Sigmoid colon (tissue), 4 donors: ENCODE measurements around the gene SLC8A1.

ENCODE experiments used
- EP300 ChIP-seq, 4 donors: sonication (generic); formaldehyde crosslinking; IDR thresholded peaks; one replicate each; pipeline ENCODE4 v1.6.1; 2017; ENCODE audit warnings: antibody characterized with exemption in 4 of 4
- TF ChIP-seq, protein P1 (sequence below), 4 experiments: fragments of 450-650 bp in 3 of 4; fragments of 200-600 bp in 1 of 4; IDR thresholded peaks; one replicate each; pipeline ENCODE4 v1.5.1; 2016 to 2019; ENCODE audit warnings: antibody characterized with exemption in 4 of 4, mild to moderate bottlenecking in 3 of 4, moderate library complexity in 2 of 4

DNA sequence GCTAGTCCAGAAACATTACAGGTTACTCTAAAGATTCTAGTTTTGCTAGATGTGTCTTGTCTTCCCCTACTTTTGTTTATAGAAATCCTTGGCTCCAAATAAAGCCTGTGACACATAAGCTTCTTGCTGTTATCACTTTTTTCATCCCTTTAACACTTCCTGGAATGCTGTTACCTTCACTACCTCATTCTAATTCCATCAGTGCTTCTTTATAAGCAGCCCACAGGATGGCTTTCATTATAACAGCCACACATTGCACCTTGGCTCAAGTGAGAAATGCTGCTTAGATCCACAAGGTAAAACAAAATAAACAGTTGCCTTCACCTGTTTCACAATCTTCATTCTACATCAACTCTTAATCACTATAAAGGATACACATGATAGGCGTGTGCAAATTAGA is 221.7 kb downstream of the SLC8A1 start:
- TF ChIP-seq, protein P1, sequence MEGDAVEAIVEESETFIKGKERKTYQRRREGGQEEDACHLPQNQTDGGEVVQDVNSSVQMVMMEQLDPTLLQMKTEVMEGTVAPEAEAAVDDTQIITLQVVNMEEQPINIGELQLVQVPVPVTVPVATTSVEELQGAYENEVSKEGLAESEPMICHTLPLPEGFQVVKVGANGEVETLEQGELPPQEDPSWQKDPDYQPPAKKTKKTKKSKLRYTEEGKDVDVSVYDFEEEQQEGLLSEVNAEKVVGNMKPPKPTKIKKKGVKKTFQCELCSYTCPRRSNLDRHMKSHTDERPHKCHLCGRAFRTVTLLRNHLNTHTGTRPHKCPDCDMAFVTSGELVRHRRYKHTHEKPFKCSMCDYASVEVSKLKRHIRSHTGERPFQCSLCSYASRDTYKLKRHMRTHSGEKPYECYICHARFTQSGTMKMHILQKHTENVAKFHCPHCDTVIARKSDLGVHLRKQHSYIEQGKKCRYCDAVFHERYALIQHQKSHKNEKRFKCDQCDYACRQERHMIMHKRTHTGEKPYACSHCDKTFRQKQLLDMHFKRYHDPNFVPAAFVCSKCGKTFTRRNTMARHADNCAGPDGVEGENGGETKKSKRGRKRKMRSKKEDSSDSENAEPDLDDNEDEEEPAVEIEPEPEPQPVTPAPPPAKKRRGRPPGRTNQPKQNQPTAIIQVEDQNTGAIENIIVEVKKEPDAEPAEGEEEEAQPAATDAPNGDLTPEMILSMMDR (IDR thresholded peaks at IDR 0.05) = no peak
- no peak for TF ChIP-seq EP300 (IDR thresholded peaks at IDR 0.05)
